HEK293 (cell line): ENCODE data around the gene PODN.

Experiments
- HOXA7 ChIP-seq: sonication (generic); formaldehyde crosslinking; IDR thresholded peaks from 2 replicates; pipeline ENCODE4 v1.8.1; 2022; ENCODE audit warnings: missing genetic modification reagents, borderline replicate concordance
- ZNF174 ChIP-seq: fragments of 450-650 bp; formaldehyde crosslinking; IDR thresholded peaks from 2 replicates; pipeline ENCODE4 v1.5.0; 2017; ENCODE audit warnings: missing biosample characterization, mild to moderate bottlenecking, missing genetic modification characterization
- ZNF311 ChIP-seq: fragments of 450-650 bp; formaldehyde crosslinking; IDR thresholded peaks from 2 replicates; pipeline ENCODE4 v1.5.1; 2017; ENCODE audit warnings: missing biosample characterization, missing genetic modification characterization, borderline replicate concordance
- ZNF501 ChIP-seq: fragments of 450-650 bp; formaldehyde crosslinking; IDR thresholded peaks from 2 replicates; pipeline ENCODE4 v1.5.1; 2016; ENCODE audit warnings: missing biosample characterization, missing genetic modification characterization

DNA sequence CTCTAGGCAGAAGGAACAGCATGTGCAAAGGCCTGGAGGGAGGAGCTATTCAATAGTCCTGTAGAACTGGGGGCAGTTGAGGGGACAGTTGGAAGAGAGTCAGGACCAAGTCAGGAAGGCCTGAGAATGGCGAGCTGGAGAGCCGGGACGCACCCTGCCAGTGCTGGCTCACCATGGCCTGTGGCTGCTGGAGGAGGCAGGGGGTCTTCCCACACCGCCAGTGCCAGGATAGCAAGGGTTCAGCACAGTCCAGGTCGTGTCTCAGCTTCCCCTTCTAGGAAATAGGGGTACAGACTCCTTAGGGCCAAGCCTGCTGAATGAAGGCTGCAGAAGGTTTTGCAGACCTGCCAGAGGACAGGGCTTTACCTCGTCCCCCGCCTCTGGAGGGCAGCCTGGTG lies 7.3 kb downstream of the PODN start:
- TF ChIP-seq ZNF311 (tag by site-specific recombination) = no peak
- no peak for TF ChIP-seq ZNF501 (tag by site-specific recombination)
- TF ChIP-seq HOXA7 (CRISPR knock-in tag) = no peak
- no peak for TF ChIP-seq ZNF174 (tag by site-specific recombination)
